Stomach (tissue), 9 donors: Measurements from ENCODE around the gene NCKAP5. TPM values are rescaled to one million over a fixed set of nuclear protein-coding genes. Genes with fewer than 3 reads are reported as not detected.

ENCODE experiments used
- DNase-seq, 2 donors: peaks; one replicate each; pipeline versions ENCODE4 v3.0.0 to v3.0.0-alpha.2; 2013 to 2019
- H3K27ac ChIP-seq, 5 donors: fragments of 200-600 bp in 4 of 5; sonication (generic) in 4 of 5; one replicate each; pipeline ENCODE4 v1.5.1; 2013 to 2019; ENCODE audit warnings: mild to moderate bottlenecking in 1 of 5, moderate library complexity in 1 of 5
- H3K27me3 ChIP-seq, 3 donors: fragments of 200-600 bp; sonication (generic); one replicate each; pipeline ENCODE4 v1.5.1; 2017 to 2019; ENCODE audit warnings: mixed run types in 1 of 3
- H3K36me3 ChIP-seq, 4 donors: fragments of 200-600 bp; sonication (generic); 1 replicate in 3 of 4; 2 replicates in 1 of 4; pipeline ENCODE4 v1.5.1; 2016 to 2019
- H3K4me1 ChIP-seq, 4 donors: fragments of 200-600 bp; sonication (generic); one replicate each; pipeline ENCODE4 v1.5.1; 2016 to 2019
- H3K4me3 ChIP-seq, 4 donors: fragments of 200-600 bp; sonication (generic) in 3 of 4; one replicate each; pipeline ENCODE4 v1.5.1; 2016 to 2019; ENCODE audit warnings: mild to moderate bottlenecking in 1 of 4
- H3K9me3 ChIP-seq, 4 donors: fragments of 200-600 bp; sonication (generic); one replicate each; pipeline ENCODE4 v1.5.1; 2016 to 2019
- EP300 ChIP-seq: sonication (generic); formaldehyde crosslinking; IDR thresholded peaks from one replicate; pipeline ENCODE4 v1.6.1; 2017; ENCODE audit warnings: antibody characterized with exemption
- POLR2A ChIP-seq, 4 donors: fragments of 450-650 bp; IDR thresholded peaks; one replicate each; pipeline ENCODE4 v1.6.1; 2016; ENCODE audit warnings: antibody characterized with exemption in 4 of 4, control low read depth in 2 of 4, mild to moderate bottlenecking in 1 of 4, moderate library complexity in 1 of 4
- POLR2AphosphoS5 ChIP-seq, 3 donors: sonication (generic); formaldehyde crosslinking; IDR thresholded peaks; one replicate each; pipeline ENCODE4 v1.6.1; 2016; ENCODE audit warnings: antibody characterized with exemption in 3 of 3
- WGBS, 5 donors: extraction: QIAGEN DNeasy Blood & Tissue Kit in 3 of 5; methylation state at CpG; one replicate each; pipeline versions ENCODE4 v1.1.5 to v1.1.7; 2013 to 2018; 5-methylcytosine and 5-hydroxymethylcytosine counted together
- intact Hi-C: fragments of 100-400 bp; cut with DNase I; formaldehyde crosslinking; loops from one replicate; pipeline ENCODE4 v1.15.1; 2023; ENCODE audit warnings: low total_unique reads
- polyA plus RNA-seq, 3 donors: library from polyadenylated mRNA; stranded (reverse); fragments of 200-250 nt; gene quantifications; one replicate each; pipeline ENCODE4 v1.2.3, GENCODE V29; 2013
- total RNA-seq, 5 donors: library from RNA; depleted of rRNA; stranded (reverse); fragments of >200 nt; gene quantifications; one replicate each; pipeline versions ENCODE4 v1.1.0 to v1.2.3, GENCODE V29; 2014 to 2016
- TF ChIP-seq, protein P1 (sequence below), 7 experiments: fragments of 450-650 bp in 4 of 7; fragments of 200-600 bp in 3 of 7; sonication (generic) in 3 of 7; IDR thresholded peaks; one replicate each; pipeline ENCODE4 v1.5.1; 2016 to 2019; ENCODE audit warnings: antibody characterized with exemption in 7 of 7, control low read depth in 2 of 7, mild to moderate bottlenecking in 1 of 7
- donor health status: healthy with polysubstance abuse.
- donor health status: Bipolar disorder and iron deficiency.
- donor health status: healthy.

Gene NCKAP5
- total and polyA plus RNA-seq, 8 donors = 0.58 to 8.0 (median 1.6) TPM; not detected in 1

DNA sequence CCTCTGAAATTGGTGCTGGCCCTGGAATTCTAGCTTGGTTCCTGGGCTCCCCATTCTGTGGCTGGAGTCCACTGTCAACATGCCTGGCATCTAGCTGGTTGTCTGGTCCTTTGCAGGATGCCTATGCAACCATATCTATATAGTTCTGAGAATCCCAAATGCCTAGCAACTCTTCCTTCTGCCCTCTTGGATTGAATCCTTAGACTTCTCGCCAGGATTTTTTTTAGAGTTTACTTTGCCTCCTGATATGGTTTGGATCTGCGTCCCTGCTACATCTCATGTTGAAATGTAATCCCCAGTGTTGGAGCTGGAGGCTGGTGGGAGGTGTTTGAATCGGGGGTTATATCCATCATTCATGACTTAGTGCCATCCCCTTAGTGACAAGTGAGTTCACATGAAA is 833.3 kb downstream of the NCKAP5 start:
- TF ChIP-seq POLR2A (IDR thresholded peaks at IDR 0.05) = no peak
- TF ChIP-seq, protein P1, sequence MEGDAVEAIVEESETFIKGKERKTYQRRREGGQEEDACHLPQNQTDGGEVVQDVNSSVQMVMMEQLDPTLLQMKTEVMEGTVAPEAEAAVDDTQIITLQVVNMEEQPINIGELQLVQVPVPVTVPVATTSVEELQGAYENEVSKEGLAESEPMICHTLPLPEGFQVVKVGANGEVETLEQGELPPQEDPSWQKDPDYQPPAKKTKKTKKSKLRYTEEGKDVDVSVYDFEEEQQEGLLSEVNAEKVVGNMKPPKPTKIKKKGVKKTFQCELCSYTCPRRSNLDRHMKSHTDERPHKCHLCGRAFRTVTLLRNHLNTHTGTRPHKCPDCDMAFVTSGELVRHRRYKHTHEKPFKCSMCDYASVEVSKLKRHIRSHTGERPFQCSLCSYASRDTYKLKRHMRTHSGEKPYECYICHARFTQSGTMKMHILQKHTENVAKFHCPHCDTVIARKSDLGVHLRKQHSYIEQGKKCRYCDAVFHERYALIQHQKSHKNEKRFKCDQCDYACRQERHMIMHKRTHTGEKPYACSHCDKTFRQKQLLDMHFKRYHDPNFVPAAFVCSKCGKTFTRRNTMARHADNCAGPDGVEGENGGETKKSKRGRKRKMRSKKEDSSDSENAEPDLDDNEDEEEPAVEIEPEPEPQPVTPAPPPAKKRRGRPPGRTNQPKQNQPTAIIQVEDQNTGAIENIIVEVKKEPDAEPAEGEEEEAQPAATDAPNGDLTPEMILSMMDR (IDR thresholded peaks at IDR 0.05) = no peak
- TF ChIP-seq EP300 = no peak
- TF ChIP-seq POLR2AphosphoS5 (IDR thresholded peaks at IDR 0.05) = no peak
- DNase-seq = no peak
- H3K4me3 ChIP-seq = no peak overlapping the region
- no peaks in the 10 kb centered on the region for H3K4me1 ChIP-seq
- no peaks in the 10 kb centered on the region for H3K9me3 ChIP-seq
- WGBS, 5 donors = 63 to 86% (median 69%) methylated on average over 3 of the region's 3 CpGs
- H3K27ac ChIP-seq = no peak overlapping the region
- intact Hi-C loops = no loop called here
- H3K27me3 ChIP-seq = no peaks in the 10 kb centered on the region
- no peaks in the 10 kb centered on the region for H3K36me3 ChIP-seq

DNA sequence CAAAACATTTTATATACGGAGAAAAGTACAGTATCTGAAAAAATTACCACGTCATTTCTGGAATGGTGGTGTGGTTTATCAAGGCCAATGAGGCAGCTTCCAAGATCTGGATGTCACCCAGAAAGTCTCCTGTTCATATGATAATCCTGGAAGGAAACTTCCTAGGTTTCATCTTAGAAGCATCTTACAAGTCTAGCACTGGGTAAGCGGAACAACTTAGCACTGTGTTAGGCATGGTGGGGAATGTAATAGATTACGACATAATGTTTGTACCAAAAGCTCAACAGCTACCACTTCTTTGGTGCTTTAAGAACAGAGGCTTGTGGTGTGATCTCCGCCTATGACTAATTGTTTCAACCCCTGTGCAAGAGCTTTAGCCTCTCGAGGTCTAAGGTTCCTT is 835.2 kb downstream of the NCKAP5 start:
- intact Hi-C loops = no loop called here
- Histone ChIP-seq H3K27ac (no peak overlapping the region), H3K4me3 (no peak overlapping the region), H3K9me3 (no peaks in the 10 kb centered on the region), H3K27me3 (no peaks in the 10 kb centered on the region), H3K36me3 (no peaks in the 10 kb centered on the region), H3K4me1 (no peaks in the 10 kb centered on the region)
- 87 to 88% (median 87%) methylated on average over 6 of the region's 6 CpGs for WGBS, 5 donors
- TF ChIP-seq EP300 = no peak
- TF ChIP-seq, protein P1 (IDR thresholded peaks at IDR 0.05) = no peak
- no peak for DNase-seq

DNA sequence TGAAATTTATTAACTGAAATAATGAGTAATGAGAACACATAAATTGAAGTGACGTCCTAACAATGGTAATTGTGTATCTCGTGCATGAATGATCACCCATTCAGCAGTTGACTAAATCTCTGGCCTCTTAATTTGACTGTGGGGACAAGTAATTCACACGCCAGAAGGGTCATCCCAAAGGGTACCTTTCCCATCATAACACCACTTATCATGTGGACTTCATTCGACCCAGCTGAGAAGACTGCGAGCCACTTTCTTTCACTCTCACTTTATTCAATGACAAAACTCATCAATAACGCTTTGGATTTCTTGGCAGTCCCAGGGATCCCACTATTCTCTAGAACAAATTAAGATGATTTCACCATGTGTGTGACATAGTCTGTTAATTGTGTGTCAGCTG is 835.6 kb downstream of the NCKAP5 start:
- 86 to 94% (median 92%) methylated on average over 6 of the region's 6 CpGs for WGBS, 5 donors
- Histone ChIP-seq H3K4me1 (no peaks in the 10 kb centered on the region), H3K36me3 (no peaks in the 10 kb centered on the region), H3K4me3 (no peak overlapping the region), H3K27me3 (no peaks in the 10 kb centered on the region), H3K27ac (no peak overlapping the region), H3K9me3 (no peaks in the 10 kb centered on the region)
- DNase-seq = no peak
- no peak for TF ChIP-seq POLR2AphosphoS5 (IDR thresholded peaks at IDR 0.05)
- TF ChIP-seq POLR2A (IDR thresholded peaks at IDR 0.05) = no peak
- TF ChIP-seq EP300 = no peak
- TF ChIP-seq, protein P1 (IDR thresholded peaks at IDR 0.05) = no peak
- intact Hi-C loops = no loop called here

DNA sequence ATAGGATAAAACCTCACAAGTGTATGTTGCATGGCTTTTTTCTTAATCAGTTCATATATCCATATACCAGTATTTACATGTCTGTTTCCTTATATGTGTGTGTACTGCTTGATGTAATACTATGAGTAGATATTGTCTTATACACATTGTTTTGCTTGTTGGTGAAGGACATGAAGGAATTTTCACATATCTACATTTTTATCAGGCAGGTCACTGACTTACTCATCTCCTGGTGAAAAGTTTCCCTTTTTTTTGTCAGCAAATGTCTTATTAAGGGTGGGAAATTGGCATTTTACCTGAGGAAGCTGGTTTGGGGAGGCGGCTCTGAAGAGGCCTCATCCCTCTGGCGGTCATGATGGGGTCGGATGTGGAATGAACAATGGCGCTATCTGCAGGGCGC is 836.8 kb downstream of the NCKAP5 start:
- TF ChIP-seq EP300 (no peak), POLR2AphosphoS5 (IDR thresholded peaks at IDR 0.05) (no peak), POLR2A (IDR thresholded peaks at IDR 0.05) (no peak)
- TF ChIP-seq, protein P1 (IDR thresholded peaks at IDR 0.05) = no peak
- Histone ChIP-seq H3K27ac (no peak overlapping the region), H3K9me3 (no peaks in the 10 kb centered on the region), H3K27me3 (no peaks in the 10 kb centered on the region), H3K4me3 (no peak overlapping the region), H3K4me1 (no peaks in the 10 kb centered on the region), H3K36me3 (no peaks in the 10 kb centered on the region)
- WGBS, 5 donors = 87 to 98% (median 92%) methylated on average over 5 of the region's 5 CpGs
- no peak for DNase-seq
- intact Hi-C loops = no loop called here
